K562 (cell line): ENCODE results near the gene ARFGEF2. TPM values are rescaled to one million over a fixed set of nuclear protein-coding genes. Genes with fewer than 3 reads are reported as not detected.
A peak's percentile ranks its signal among the peaks of the same experiment; 100 is the strongest.

Experiments used
- ATAC-seq: fragments of 200-7000 bp; cut with Tn5 transposase; 3 replicates; pipeline ENCODE4 v1.9.1; 2020; ENCODE audit warnings: moderate library complexity
- BruUV-seq: library from RNA; stranded (reverse); fragments of 400-500 nt; replicated peaks from 2 replicates; lab custom pipeline; 2021; lab: Mats Ljungman, UMichigan
- CTCF ChIA-PET: fragments of 300-600 bp; formaldehyde crosslinking; extraction: SDS; loops from one replicate; lab custom pipeline; 2021; ENCODE audit warnings: low intra/inter-chr PET ratio; lab: Yijun Ruan, JAX
- POLR2A ChIA-PET: fragments of 300-600, 350-650 bp; sonication (Branson Sonifier 250); formaldehyde crosslinking; extraction: SDS; loops from one replicate; lab custom pipeline; 2021; ENCODE audit warnings: antibody characterized with exemption, inconsistent platforms; lab: Yijun Ruan, JAX
- DNase-seq, 4 experiments: peaks; one replicate each; pipeline versions ENCODE4 v3.0.0 to v3.0.0-alpha.2; 2011 to 2018; ENCODE audit warnings: low spot score in 3 of 4, mixed read lengths in 3 of 4; ENCODE audit errors: extremely low read depth in 1 of 4
- FAIRE-seq: peaks from 2 replicates; lab custom pipeline; 2011; peaks lifted over from hg19 to GRCh38; lab: Jason Lieb, UNC
- H2AFZ ChIP-seq: 2 replicates; pipeline ENCODE4 v1.6.0; 2011; ENCODE audit warnings: low read depth, low read length, control low read depth, inconsistent platforms
- H3K27ac ChIP-seq: fragments of 200-600 bp; 3 replicates; pipeline ENCODE4 v1.8.0; 2011; ENCODE audit warnings: low read depth, mild to moderate bottlenecking, control low read depth, inconsistent platforms, low read length, moderate library complexity, mixed read lengths; ENCODE audit errors: extremely low read depth
- H3K27me3 ChIP-seq, 2 experiments: fragments of 300-600 bp in 1 of 2; 2 replicates in 1 of 2; 3 replicates in 1 of 2; pipeline versions ENCODE4 v1.6.0 to v1.8.0; 2011; ENCODE audit warnings: inconsistent platforms in 2 of 2, low read length in 2 of 2, mild to moderate bottlenecking in 1 of 2, mixed read lengths in 1 of 2, moderate library complexity in 1 of 2; ENCODE audit not compliant: control insufficient read depth in 2 of 2, insufficient read depth in 2 of 2
- H3K36me3 ChIP-seq: fragments of 300-600 bp; 3 replicates; pipeline ENCODE4 v1.8.0; 2011; ENCODE audit warnings: mild to moderate bottlenecking, low read length, inconsistent platforms; ENCODE audit not compliant: control insufficient read depth, insufficient read depth
- H3K4me1 ChIP-seq, 2 experiments: fragments of 200-600 bp in 1 of 2; replicated peaks in 1 of 2; 2 replicates in 1 of 2; 3 replicates in 1 of 2; pipeline versions ENCODE4 v1.5.1 to v1.8.0; 2011; ENCODE audit warnings: inconsistent platforms in 2 of 2, low read length in 2 of 2, mild to moderate bottlenecking in 1 of 2, mixed read lengths in 1 of 2, moderate library complexity in 1 of 2; ENCODE audit not compliant: control insufficient read depth in 2 of 2, insufficient read depth in 2 of 2
- H3K4me2 ChIP-seq: 2 replicates; pipeline ENCODE4 v1.6.1; 2011; ENCODE audit warnings: low read length, control low read depth, inconsistent platforms, mixed read lengths; ENCODE audit not compliant: insufficient read depth
- H3K4me3 ChIP-seq: fragments of 200-600 bp; sonication (generic), shearing (Covaris generic); 2 replicates; pipeline ENCODE4 v1.5.1; 2016; ENCODE audit warnings: control low read depth, inconsistent platforms
- H3K79me2 ChIP-seq: fragments of 200-600 bp; 3 replicates; pipeline ENCODE4 v1.8.0; 2011; ENCODE audit warnings: low read length, inconsistent platforms; ENCODE audit not compliant: control insufficient read depth, insufficient read depth
- H3K9ac ChIP-seq, 2 experiments: 2 replicates each; pipeline versions ENCODE4 v1.6.0 to v1.6.1; 2011; ENCODE audit warnings: low read depth in 2 of 2, low read length in 2 of 2, control low read depth in 1 of 2, inconsistent platforms in 1 of 2, mild to moderate bottlenecking in 1 of 2, mixed read lengths in 1 of 2; ENCODE audit not compliant: insufficient read depth in 1 of 2
- H3K9me1 ChIP-seq: one replicate; pipeline ENCODE4 v1.6.0; 2011; ENCODE audit warnings: inconsistent platforms, mild to moderate bottlenecking, low read length, moderate library complexity; ENCODE audit not compliant: control insufficient read depth, insufficient read depth
- H3K9me3 ChIP-seq: replicated peaks from 2 replicates; pipeline ENCODE4 v1.5.1; 2011; ENCODE audit warnings: low read depth, low read length, inconsistent platforms; ENCODE audit not compliant: control insufficient read depth, insufficient read depth
- H4K20me1 ChIP-seq: replicated peaks from 2 replicates; pipeline ENCODE4 v1.6.1; 2011; ENCODE audit warnings: low read length, inconsistent platforms, mixed read lengths; ENCODE audit not compliant: control insufficient read depth, insufficient read depth
- FOXA3 ChIP-seq, 2 experiments: fragments of 450-650 bp in 1 of 2; sonication (generic) in 1 of 2; formaldehyde crosslinking; IDR thresholded peaks in 1 of 2; conservative IDR thresholded peaks in 1 of 2; 2 replicates each; pipeline versions ENCODE4 v1.4.0 to v1.8.0; 2020 to 2022; ENCODE audit warnings: mild to moderate bottlenecking in 2 of 2, missing genetic modification reagents in 1 of 2
- IRF9 ChIP-seq: fragments of 450-650 bp; IDR thresholded peaks from 2 replicates; pipeline ENCODE4 v1.6.1; 2016; ENCODE audit warnings: missing biosample characterization, missing genetic modification characterization
- MAX ChIP-seq: sonication (generic); formaldehyde crosslinking; IDR thresholded peaks from 2 replicates; pipeline ENCODE4 v1.9.0; 2022; ENCODE audit warnings: mild to moderate bottlenecking, missing genetic modification reagents
- MCM5 ChIP-seq: fragments of 450-650 bp; IDR thresholded peaks from 2 replicates; pipeline ENCODE4 v1.6.1; 2016; ENCODE audit warnings: low read depth
- SLC30A9 ChIP-seq: fragments of 250-450 bp; sonication (Bioruptor Pico); IDR thresholded peaks from 2 replicates; pipeline ENCODE4 v1.8.0; 2022; ENCODE audit warnings: mild to moderate bottlenecking, moderate library complexity
- ZNF398 ChIP-seq: fragments of 250-450 bp; sonication (Bioruptor Pico); IDR thresholded peaks from 2 replicates; pipeline ENCODE4 v1.8.0; 2021; ENCODE audit warnings: moderate library complexity, mild to moderate bottlenecking, inconsistent platforms
- WGBS: fragments of 100-300 bp; shearing (Covaris generic); methylation state at CpG from one replicate; pipeline ENCODE4 v1.1.6; 2016; ENCODE audit warnings: low coverage, mixed read lengths; ENCODE audit not compliant: insufficient coverage; ENCODE audit errors: missing lambda C conversion rate; 5-methylcytosine and 5-hydroxymethylcytosine counted together
- in situ Hi-C: fragments of 300-500 bp; cut with MboI; formaldehyde crosslinking; loops from 4 replicates; pipeline ENCODE4 v1.15.0; 2018; ENCODE audit warnings: inconsistent platforms, mixed read lengths
- intact Hi-C: fragments of 100-400 bp; cut with micrococcal nuclease; formaldehyde crosslinking; loops from 2 replicates; pipeline ENCODE4 v1.14.2; 2022
- polyA plus RNA-seq, 8 experiments: library from polyadenylated mRNA; depleted of rRNA in 4 of 8; stranded (reverse) in 5 of 8; unstranded in 3 of 8; fragments of >200 nt; fragmentation: Nextera tagmentation in 2 of 8; fragmentation: Illumina TruSeq in 1 of 8; extraction: Ambion mirVana in 2 of 8; extraction: Trizol in 1 of 8; gene quantifications; 2 replicates each; pipeline versions ENCODE4 v1.2.1 to v1.2.3, GENCODE V29; 2011 to 2014; ENCODE audit warnings: inconsistent platforms in 1 of 8, missing spikeins in 1 of 8
- total RNA-seq, 7 experiments: library from RNA; depleted of rRNA in 6 of 7; stranded (reverse); fragments of >200 nt in 6 of 7; fragmentation: Illumina TruSeq in 2 of 7; extraction: Trizol in 2 of 7; gene quantifications; 2 replicates each; pipeline versions ENCODE4 v1.2.1 to v1.2.3, GENCODE V29; 2011 to 2021; ENCODE audit warnings: low replicate concordance in 1 of 7
- TF ChIP-seq, protein P1 (sequence below): fragments of 450-650 bp; IDR thresholded peaks from 2 replicates; pipeline ENCODE4 v1.6.1; 2016; ENCODE audit warnings: antibody characterized with exemption
- TF ChIP-seq, protein P2 (sequence below): sonication (generic); formaldehyde crosslinking; IDR thresholded peaks from 2 replicates; pipeline ENCODE4 v1.8.0; 2022; ENCODE audit warnings: mild to moderate bottlenecking, missing genetic modification reagents, borderline replicate concordance

The ARFGEF2 gene
- total and polyA plus RNA-seq, 9 of the 15 experiments (the other 6 are each of a cell fraction or from before 2014, with no cell fraction given), result 4.2 to 18.8 (median 13.7) TPM

- H3K4me1 ChIP-seq, result no peaks in the 10 kb centered on the region
- no peak overlapping the region for H2AFZ ChIP-seq
- no peaks in the 10 kb centered on the region for H4K20me1 ChIP-seq
- BruUV-seq, result no TSS peak
- no peaks in the 10 kb centered on the region for H3K79me2 ChIP-seq
- no peaks in the 10 kb centered on the region for H3K36me3 ChIP-seq
- no peak for ATAC-seq
- intact Hi-C loops, result no loop called here
- H3K9ac ChIP-seq, result peak overlapping the region in 1 of 2 experiments; percentile 9; a peak in 1 of 4 replicates
- ChIA-PET POLR2A (interaction anchor here (0.7 kb wide), 1 partner anchor 238 kb away, joined by 3 read pairs; no protein-coding TSS in a partner anchor), CTCF (no interaction called here)
- in situ Hi-C loops, result no loop called here
- no peak overlapping the region for H3K4me2 ChIP-seq
- H3K9me1 ChIP-seq, result no peaks in the 10 kb centered on the region
- no peak for FAIRE-seq
- no peak for DNase-seq
- H3K27me3 ChIP-seq, result peaks cover 23 to 33% of the 10 kb centered on the region in 2 experiments
- no peaks in the 10 kb centered on the region for H3K9me3 ChIP-seq
- 0% methylated on average over 5 of the region's 5 CpGs for WGBS
- H3K27ac ChIP-seq, result no peak overlapping the region
- no peak overlapping the region for H3K4me3 ChIP-seq
- TF ChIP-seq, protein P1, sequence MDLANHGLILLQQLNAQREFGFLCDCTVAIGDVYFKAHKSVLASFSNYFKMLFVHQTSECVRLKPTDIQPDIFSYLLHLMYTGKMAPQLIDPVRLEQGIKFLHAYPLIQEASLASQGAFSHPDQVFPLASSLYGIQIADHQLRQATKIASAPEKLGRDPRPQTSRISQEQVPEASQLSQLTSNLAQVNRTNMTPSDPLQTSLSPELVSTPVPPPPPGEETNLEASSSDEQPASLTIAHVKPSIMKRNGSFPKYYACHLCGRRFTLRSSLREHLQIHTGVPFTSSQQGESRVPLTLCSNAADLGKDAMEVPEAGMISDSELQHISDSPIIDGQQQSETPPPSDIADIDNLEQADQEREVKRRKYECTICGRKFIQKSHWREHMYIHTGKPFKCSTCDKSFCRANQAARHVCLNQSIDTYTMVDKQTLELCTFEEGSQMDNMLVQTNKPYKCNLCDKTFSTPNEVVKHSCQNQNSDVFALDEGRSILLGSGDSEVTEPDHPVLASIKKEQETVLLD, result no peak
- TF ChIP-seq FOXA3 (CRISPR knock-in tag; conservative IDR thresholded peaks at IDR 0.05 in 1 of 2, IDR thresholded peaks at IDR 0.05 in 1 of 2), result no peak
- no peak for TF ChIP-seq IRF9 (tag)
- TF ChIP-seq MCM5, result no peak
- no peak for TF ChIP-seq MAX (CRISPR knock-in tag)
- TF ChIP-seq SLC30A9, result no peak
- TF ChIP-seq, protein P2, sequence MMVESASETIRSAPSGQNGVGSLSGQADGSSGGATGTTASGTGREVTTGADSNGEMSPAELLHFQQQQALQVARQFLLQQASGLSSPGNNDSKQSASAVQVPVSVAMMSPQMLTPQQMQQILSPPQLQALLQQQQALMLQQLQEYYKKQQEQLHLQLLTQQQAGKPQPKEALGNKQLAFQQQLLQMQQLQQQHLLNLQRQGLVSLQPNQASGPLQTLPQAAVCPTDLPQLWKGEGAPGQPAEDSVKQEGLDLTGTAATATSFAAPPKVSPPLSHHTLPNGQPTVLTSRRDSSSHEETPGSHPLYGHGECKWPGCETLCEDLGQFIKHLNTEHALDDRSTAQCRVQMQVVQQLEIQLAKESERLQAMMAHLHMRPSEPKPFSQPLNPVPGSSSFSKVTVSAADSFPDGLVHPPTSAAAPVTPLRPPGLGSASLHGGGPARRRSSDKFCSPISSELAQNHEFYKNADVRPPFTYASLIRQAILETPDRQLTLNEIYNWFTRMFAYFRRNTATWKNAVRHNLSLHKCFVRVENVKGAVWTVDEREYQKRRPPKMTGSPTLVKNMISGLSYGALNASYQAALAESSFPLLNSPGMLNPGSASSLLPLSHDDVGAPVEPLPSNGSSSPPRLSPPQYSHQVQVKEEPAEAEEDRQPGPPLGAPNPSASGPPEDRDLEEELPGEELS (CRISPR knock-in tag), result no peak
- TF ChIP-seq ZNF398 (CRISPR knock-in tag), result no peak
Observed at GRCh38 chr20:48898896-48899530, 22.5 kb upstream of the ARFGEF2 start.
